GM19438 (cell line): Measurements from ENCODE around the gene ERICH2.
"Not testable (repeated sequence)": the region's sequence is repeated elsewhere in the genome, so short reads cannot be mapped to it uniquely, and the experiment has no call there.

ENCODE experiments used
- ATAC-seq: cut with Tn5 transposase; IDR thresholded peaks from one replicate; pipeline ENCODE4 v1.9.1; 2021; ENCODE audit warnings: low read depth; ENCODE audit not compliant: unreplicated experiment

ERICH2 gene

GRCh38 chr2:170770008-170770605 is at the start of gene ERICH2:
TSS of gene ERICH2 (plus strand) at chr2:170770378. CDS start at chr2:170770682, 304 bp downstream.
- ATAC-seq = peak; percentile 46

- no peak for ATAC-seq
These were observed 48.5 kb upstream of the ERICH2 start for GRCh38 chr2:170721678-170722077.

GRCh38 chr2:170722301-170722700 is 47.9 kb upstream of the ERICH2 start:
- ATAC-seq = no peak

GRCh38 chr2:170723446-170723958 is 46.7 kb upstream of the ERICH2 start:
- no peak for ATAC-seq

GRCh38 chr2:170733798-170734600 is 36.2 kb upstream of the ERICH2 start:
- ATAC-seq = no peak

- ATAC-seq = not testable (repeated sequence)
These were observed 35.6 kb upstream of the ERICH2 start for GRCh38 chr2:170734601-170735000.

GRCh38 chr2:170736628-170737027 is 33.5 kb upstream of the ERICH2 start:
- ATAC-seq = no peak

GRCh38 chr2:170737406-170737805 is 32.8 kb upstream of the ERICH2 start:
- no peak for ATAC-seq

GRCh38 chr2:170737821-170738220 is 32.4 kb upstream of the ERICH2 start:
- no peak for ATAC-seq

GRCh38 chr2:170739048-170739447 is 31.1 kb upstream of the ERICH2 start:
- ATAC-seq = no peak

- ATAC-seq = no peak
These were observed 30.6 kb upstream of the ERICH2 start for GRCh38 chr2:170739507-170740046.

GRCh38 chr2:170740660-170741059 is 29.5 kb upstream of the ERICH2 start:
- no peak for ATAC-seq

- no peak for ATAC-seq
These were observed 28.2 kb upstream of the ERICH2 start for GRCh38 chr2:170742000-170742399.

GRCh38 chr2:170742896-170743529 is 27.2 kb upstream of the ERICH2 start:
- no peak for ATAC-seq

- no peak for ATAC-seq
These were observed 26.5 kb upstream of the ERICH2 start for GRCh38 chr2:170743530-170744239.

GRCh38 chr2:170744248-170745002 is 25.8 kb upstream of the ERICH2 start:
- ATAC-seq = no peak

- no peak for ATAC-seq
These were observed 24.9 kb upstream of the ERICH2 start for GRCh38 chr2:170745305-170745704.

- no peak for ATAC-seq
These were observed 22.3 kb upstream of the ERICH2 start for GRCh38 chr2:170747921-170748320.

GRCh38 chr2:170751555-170751954 is 18.6 kb upstream of the ERICH2 start:
- ATAC-seq = not testable (repeated sequence)

- no peak for ATAC-seq
These were observed 8.6 kb upstream of the ERICH2 start for GRCh38 chr2:170761572-170761971.
